Glutamatergic neuron (in vitro differentiated cells): ENCODE results near the gene ARL5C. TPM values are rescaled to one million over a fixed set of nuclear protein-coding genes. Genes with fewer than 3 reads are reported as not detected.

Experiments used
- DNase-seq: peaks from one replicate; pipeline ENCODE4 v3.0.0; 2022
- H3K27ac Mint-ChIP-seq: one replicate; pipeline ENCODE4 v1.8.0; 2020; ENCODE audit warnings: mild to moderate bottlenecking, mixed read lengths, inconsistent platforms; ENCODE audit not compliant: unreplicated experiment
- H3K27me3 Mint-ChIP-seq: one replicate; pipeline ENCODE4 v1.8.0; 2020; ENCODE audit warnings: mild to moderate bottlenecking, moderate library complexity, mixed read lengths, inconsistent platforms; ENCODE audit not compliant: unreplicated experiment
- H3K36me3 Mint-ChIP-seq: one replicate; pipeline ENCODE4 v1.8.0; 2020; ENCODE audit warnings: mild to moderate bottlenecking, mixed read lengths, inconsistent platforms; ENCODE audit not compliant: unreplicated experiment
- H3K4me1 Mint-ChIP-seq: one replicate; pipeline ENCODE4 v1.8.0; 2020; ENCODE audit warnings: mild to moderate bottlenecking, low read depth, mixed read lengths, inconsistent platforms; ENCODE audit not compliant: unreplicated experiment
- H3K4me3 Mint-ChIP-seq: one replicate; pipeline ENCODE4 v1.8.0; 2020; ENCODE audit warnings: mild to moderate bottlenecking, mixed read lengths, inconsistent platforms; ENCODE audit not compliant: unreplicated experiment
- H3K9me3 Mint-ChIP-seq: one replicate; pipeline ENCODE4 v1.8.0; 2020; ENCODE audit warnings: mild to moderate bottlenecking, moderate library complexity, mixed read lengths, inconsistent platforms; ENCODE audit not compliant: unreplicated experiment
- CTCF ChIP-seq: fragments of 200-600 bp; sonication (generic); IDR thresholded peaks from one replicate; pipeline ENCODE4 v1.5.0; 2021; ENCODE audit not compliant: partially characterized antibody, unreplicated experiment
- total RNA-seq: library from RNA; stranded (reverse); fragmentation: NEBNext Ultra II Directional; extraction: Animal tissue kit (Norgen Biotek cat#: 25700); gene quantifications from one replicate; pipeline ENCODE4 v1.2.1, GENCODE V29; 2021; ENCODE audit not compliant: unreplicated experiment

Gene ARL5C
- total RNA-seq, 1 donor from 2014 or later: not detected

GRCh38 chr17:39118674-39119419 is 47.1 kb downstream of the ARL5C start:
- Mint-ChIP-seq H3K4me1 (no peaks in the 10 kb centered on the region), H3K27ac (no peak overlapping the region), H3K36me3 (no peaks in the 10 kb centered on the region), H3K4me3 (no peak overlapping the region), H3K9me3 (peaks cover 5% of the 10 kb centered on the region), H3K27me3 (no peaks in the 10 kb centered on the region)
- no peak for TF ChIP-seq CTCF
- no peak for DNase-seq

GRCh38 chr17:39116224-39116623 is 49.7 kb downstream of the ARL5C start:
- no peaks in the 10 kb centered on the region for H3K27me3 Mint-ChIP-seq
- no peaks in the 10 kb centered on the region for H3K36me3 Mint-ChIP-seq
- no peak for TF ChIP-seq CTCF
- H3K27ac Mint-ChIP-seq: no peak overlapping the region
- H3K4me3 Mint-ChIP-seq: no peak overlapping the region
- DNase-seq: no peak
- H3K9me3 Mint-ChIP-seq: peaks cover 3% of the 10 kb centered on the region
- H3K4me1 Mint-ChIP-seq: no peaks in the 10 kb centered on the region

- DNase-seq: no peak
- peaks cover 1% of the 10 kb centered on the region for H3K27me3 Mint-ChIP-seq
- H3K27ac Mint-ChIP-seq: no peak overlapping the region
- no peak overlapping the region for H3K4me3 Mint-ChIP-seq
- TF ChIP-seq CTCF: no peak
- H3K4me1 Mint-ChIP-seq: no peaks in the 10 kb centered on the region
- peaks cover 3% of the 10 kb centered on the region for H3K9me3 Mint-ChIP-seq
- H3K36me3 Mint-ChIP-seq: no peaks in the 10 kb centered on the region
These were observed 50.8 kb downstream of the ARL5C start for GRCh38 chr17:39115135-39115534.

GRCh38 chr17:39114723-39115122 is 51.2 kb downstream of the ARL5C start:
- Mint-ChIP-seq H3K27ac (no peak overlapping the region), H3K9me3 (peaks cover 3% of the 10 kb centered on the region), H3K4me1 (no peaks in the 10 kb centered on the region), H3K36me3 (no peaks in the 10 kb centered on the region), H3K4me3 (no peak overlapping the region), H3K27me3 (peaks cover 2% of the 10 kb centered on the region)
- no peak for DNase-seq
- TF ChIP-seq CTCF: no peak

- no peaks in the 10 kb centered on the region for H3K36me3 Mint-ChIP-seq
These were observed 52.1 kb downstream of the ARL5C start for GRCh38 chr17:39113871-39114270.

More at GRCh38 chr17:39113871-39114270, 52.1 kb downstream of the ARL5C start:
- Mint-ChIP-seq H3K9me3 (peaks cover 3% of the 10 kb centered on the region), H3K27ac (no peak overlapping the region), H3K27me3 (peaks cover 2% of the 10 kb centered on the region), H3K4me3 (no peak overlapping the region), H3K4me1 (no peaks in the 10 kb centered on the region)
- TF ChIP-seq CTCF: no peak
- DNase-seq: no peak
